ENCODE measurements around the gene OSTF1.

The OSTF1 gene

DNA sequence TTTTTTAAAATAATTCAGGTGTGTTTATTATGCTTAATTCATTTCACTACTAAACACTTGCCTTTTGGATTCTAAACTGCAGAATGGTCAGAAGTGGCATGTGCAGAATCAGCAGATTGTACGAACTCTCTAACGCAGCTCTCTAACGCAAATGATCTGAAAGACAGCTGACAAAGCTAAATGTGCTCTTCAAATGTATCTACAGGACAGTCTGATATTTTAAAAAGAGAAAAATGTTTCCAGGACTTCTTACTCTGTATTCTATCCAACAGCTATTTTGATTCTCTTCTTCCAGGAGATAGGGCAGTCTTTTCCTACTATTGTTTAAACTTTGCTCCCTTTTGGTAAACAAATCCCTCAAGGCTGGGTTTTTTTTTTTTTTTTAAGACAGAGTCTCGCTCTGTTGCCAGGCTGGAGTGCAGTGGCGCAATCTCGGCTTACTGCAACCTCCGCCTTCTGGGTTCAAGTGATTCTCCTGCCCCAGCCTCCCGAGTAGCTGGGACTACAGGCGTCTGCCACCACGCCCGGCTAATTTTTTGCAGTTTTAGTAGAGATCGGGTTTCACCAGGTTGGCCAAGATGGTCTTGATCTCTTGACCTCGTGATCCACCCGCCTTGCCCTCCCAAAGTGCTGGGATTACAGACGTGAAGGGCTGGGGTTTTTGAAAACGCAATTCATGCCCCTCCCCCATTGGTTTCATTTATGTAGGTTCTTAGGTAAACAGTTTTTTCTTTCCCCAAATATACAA is 1.6 kb upstream of the OSTF1 start:
- peak; percentile 53 for DNase-seq

DNA sequence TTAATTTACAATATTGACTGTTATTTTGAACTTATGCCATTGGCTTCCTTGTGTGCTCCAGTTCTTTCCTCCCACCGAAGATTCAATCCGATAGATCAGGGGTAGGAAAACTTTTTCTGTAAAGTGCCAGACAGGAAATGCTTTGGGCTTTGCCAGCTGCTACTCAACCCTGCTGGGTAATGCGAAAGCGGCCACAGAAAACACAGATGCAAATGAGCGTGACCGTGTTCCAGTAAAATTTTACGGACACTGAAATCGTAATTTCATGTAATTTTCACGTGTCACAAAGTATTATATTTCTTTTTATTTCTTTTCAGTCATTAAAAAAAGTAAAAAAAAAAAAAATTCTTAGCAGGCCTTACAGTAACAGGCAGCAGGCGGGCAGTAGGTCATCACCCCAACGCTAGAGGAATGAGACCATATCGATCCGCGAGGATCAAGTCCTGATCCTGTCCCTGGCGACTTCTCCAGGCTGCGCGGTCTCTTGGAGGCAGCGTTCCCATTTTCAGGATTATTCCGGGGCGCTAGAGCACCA is 958 bp upstream of the OSTF1 start:
- peak; percentile 58 for DNase-seq

- peak; percentile 63 for DNase-seq
Measured at GRCh38 chr9:75088646-75089372, 495 bp downstream of the OSTF1 start.

- DNase-seq, result no peak
Measured at GRCh38 chr9:75089373-75089766, 1.1 kb downstream of the OSTF1 start.

DNA sequence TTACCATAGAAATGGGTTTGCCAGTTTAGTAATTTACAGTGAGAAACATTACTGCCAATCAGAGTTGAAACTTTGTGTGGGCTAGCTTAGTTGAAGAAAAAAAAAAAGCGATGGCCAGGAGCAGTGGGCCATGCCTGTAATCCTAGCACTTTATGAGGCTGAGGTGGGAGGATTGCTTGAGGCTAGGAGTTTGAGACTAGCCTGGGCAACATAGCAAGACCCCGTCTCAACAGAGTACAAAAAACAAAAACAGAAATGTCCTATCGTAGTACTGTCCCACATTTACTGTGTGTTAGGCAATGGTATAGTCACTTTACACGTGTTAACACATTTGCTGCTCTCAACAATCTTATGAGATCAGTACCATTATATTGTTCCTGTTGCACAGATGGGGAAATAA is 2.3 kb downstream of the OSTF1 start:
- no peak for DNase-seq

DNA sequence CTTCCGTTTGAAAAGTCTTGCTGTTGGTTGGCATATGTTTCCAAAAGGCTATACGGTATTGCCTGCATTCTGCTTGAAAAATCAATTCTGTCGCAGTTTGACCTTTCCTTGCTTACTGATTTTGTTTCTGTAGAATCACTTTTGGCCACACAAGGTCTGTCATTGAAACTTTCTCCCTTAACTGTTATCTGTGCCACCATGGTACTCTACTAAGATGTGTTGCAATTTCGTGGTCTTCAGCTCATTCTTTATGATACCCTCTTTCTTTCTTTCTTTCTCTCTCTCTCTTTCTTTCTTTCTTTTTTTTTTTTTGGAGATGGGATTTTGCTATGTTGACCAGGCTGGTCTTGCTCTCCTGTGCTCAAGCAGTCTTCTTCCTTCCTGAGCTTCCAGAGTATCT is 4.5 kb downstream of the OSTF1 start:
- no peak for DNase-seq

DNA sequence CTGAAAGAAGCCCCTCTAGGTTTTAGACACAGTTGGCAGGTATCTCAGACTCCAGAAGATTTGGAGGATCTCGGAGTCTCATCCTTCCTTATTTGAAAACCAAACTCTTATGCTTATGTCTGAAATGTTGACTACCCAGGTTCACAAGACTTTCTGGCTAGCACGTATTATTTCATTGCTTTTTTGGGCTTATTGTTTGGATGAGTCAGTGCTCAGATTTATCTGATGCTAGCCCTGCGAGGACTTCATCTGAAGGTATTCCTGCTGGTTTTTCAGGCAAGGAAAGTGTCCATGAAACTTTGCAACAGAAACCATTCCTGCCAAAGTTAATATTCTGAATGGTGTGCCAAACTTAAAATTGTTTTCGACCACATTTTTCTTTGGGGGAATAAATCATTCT is 8.5 kb downstream of the OSTF1 start:
- no peak for DNase-seq

GRCh38 chr9:75101004-75101588 is 12.8 kb downstream of the OSTF1 start:
- DNase-seq, result no peak

DNA sequence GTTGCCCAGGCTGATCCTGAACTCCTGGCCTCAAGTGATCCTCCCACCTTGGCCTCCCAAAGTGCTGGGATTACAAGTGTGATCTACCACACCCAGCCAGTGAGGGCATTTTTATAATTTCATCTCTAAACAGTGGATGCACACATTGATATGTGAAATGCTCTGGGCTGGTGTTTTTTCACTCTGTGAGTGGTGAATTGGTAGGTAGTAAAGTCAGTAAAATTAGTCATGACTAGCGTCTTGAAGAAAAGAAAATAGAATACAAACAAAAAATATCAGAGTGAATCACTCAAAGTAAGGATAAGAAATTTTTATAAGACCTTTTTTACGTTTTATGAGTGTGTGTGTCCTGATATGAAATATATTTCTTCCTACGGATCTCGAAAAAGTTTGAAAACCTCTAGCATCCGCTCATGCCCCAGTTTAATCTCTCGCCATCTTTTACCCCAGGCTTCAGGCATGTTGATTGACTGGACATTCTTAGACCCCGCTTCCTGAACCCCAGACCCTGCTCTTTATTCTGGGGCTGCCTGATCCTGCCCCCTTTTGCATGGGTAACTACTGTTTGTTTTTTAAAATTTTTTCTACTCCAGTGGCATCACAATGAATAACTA is 14.0 kb downstream of the OSTF1 start:
- no peak for DNase-seq

- DNase-seq, result no peak
Measured at GRCh38 chr9:75104607-75105006, 16.3 kb downstream of the OSTF1 start.

GRCh38 chr9:75105019-75105540 is 16.8 kb downstream of the OSTF1 start:
- no peak for DNase-seq

DNA sequence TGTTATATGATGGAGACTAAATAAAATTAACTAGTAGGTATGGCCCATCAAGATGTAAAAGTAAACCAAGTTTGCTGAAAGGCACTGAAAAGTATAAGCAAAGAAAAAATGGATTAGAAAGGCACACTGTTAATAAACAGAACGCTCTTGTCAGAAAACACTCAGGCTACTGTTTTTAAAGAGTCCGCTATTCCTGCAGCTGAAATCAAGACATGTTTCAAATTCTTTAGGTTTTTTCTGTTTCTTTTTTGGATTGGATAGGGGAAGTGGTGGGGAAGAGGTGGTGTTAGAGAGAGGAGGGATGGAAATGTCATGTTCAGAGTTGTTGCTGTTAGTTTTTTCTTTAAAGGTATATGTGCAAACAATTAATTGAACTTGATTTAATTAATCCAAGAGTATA is 17.5 kb downstream of the OSTF1 start:
- DNase-seq, result no peak

DNA sequence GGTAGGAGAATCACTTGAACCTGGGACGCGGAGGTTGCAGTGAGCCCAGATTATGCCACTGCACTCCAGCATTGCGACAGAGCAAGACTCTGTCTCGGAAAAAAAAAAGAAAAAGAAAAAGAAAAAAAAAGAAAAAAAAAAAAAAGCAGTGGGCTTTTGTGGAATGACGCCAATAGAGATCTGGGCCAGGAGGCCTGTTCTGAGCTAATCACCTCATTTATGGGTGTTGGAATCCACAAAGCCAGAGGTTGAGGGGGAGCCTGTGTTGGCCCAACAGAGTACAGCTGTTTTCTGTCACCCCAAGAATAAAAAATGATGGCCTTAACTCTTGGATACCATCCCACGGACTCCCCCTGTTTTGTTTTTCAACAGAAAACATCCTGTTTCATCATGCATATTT is 18.5 kb downstream of the OSTF1 start:
- DNase-seq, result no peak

DNA sequence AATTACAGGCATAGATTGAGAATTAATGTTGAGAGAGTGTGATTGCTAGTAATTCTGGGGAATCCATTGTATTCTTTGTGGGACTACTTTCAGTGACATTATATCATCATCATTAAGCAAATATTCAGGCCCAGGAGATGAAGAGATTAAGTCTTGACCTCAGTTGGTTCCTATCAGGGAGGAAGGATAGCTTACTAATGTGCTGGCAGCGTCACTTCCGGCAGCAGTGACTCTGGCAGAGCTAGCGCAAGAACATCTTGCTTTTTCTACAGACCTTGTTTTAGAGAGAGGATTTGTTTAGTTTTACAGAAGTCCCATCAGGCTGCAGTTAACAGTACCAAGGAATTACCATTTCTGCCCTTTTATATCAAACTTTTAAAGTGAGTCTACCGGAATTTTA is 20.3 kb downstream of the OSTF1 start:
- DNase-seq, result peak; percentile 1

- no peak for DNase-seq
Measured at GRCh38 chr9:75109210-75109839, 21.0 kb downstream of the OSTF1 start.

DNA sequence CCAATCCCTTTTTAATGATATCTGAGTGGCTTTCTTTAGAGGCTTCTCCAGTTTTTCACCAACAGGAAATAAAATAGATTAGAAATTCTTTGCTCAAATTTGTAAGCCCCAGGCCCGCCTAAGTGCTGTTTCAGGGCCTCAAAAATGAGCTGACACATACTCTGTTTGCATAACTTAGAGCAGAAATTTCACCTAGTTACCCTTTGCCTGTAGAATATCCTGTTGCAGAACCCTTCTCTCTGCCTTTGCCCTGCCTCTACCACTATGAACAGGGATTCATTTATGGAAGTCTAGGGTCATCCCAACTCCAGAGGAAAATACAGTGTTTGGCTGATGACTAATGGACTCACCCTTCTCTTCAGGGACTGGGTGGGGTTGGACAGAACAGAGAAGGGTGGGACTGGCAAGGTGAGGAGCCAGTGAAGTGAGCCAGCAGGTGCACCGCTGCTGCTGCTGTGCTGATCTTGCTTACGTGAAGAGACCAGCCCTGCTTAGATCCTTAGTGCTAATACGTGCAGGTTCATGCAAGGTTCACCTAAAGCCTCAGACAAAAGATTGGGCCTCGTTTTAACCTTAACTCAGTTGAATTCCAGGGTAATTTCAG is 22.8 kb downstream of the OSTF1 start:
- DNase-seq, result no peak

GRCh38 chr9:75112789-75113188 is 24.5 kb downstream of the OSTF1 start:
- DNase-seq, result no peak

DNA sequence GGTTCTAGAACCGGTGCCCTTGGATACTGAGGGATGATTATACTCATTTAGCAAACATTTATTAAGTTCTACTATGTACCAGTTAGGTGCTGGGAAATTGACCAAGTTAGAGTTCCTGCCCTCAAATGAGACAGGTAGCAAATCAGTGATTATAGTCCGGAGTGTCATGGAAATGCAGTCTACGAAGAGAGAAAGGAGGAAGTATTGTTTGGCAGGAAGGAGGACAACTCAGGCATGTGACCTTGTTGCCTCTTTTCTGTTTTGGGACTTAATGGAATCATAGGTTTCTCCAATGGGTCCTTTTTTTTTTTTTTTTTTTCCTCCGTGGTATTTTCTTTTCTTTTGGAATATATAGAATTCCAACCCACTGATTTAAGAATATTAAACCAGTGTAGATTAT is 28.0 kb downstream of the OSTF1 start:
- DNase-seq, result no peak

GRCh38 chr9:75117564-75117963 is 29.2 kb downstream of the OSTF1 start:
- no peak for DNase-seq

DNA sequence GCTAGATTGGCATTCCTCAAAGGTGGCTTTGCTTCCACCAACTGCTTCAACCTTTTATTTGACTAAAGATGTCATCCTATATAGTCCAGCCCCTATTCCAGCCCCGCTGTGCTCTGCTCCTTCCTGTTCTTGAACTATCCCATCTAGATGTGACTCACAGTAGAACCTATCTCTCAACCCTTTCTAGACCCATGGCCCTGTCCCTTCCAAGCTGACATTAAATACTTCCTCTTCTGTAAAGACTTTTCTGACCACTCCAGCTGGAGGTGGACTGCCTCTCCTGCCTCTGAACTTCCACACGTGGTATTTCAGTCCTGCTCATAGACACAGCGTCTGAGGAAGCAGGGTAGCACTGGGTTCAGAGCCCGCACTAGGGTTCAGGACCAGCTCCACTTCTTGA is 32.4 kb downstream of the OSTF1 start:
- peak; percentile 15 for DNase-seq

DNA sequence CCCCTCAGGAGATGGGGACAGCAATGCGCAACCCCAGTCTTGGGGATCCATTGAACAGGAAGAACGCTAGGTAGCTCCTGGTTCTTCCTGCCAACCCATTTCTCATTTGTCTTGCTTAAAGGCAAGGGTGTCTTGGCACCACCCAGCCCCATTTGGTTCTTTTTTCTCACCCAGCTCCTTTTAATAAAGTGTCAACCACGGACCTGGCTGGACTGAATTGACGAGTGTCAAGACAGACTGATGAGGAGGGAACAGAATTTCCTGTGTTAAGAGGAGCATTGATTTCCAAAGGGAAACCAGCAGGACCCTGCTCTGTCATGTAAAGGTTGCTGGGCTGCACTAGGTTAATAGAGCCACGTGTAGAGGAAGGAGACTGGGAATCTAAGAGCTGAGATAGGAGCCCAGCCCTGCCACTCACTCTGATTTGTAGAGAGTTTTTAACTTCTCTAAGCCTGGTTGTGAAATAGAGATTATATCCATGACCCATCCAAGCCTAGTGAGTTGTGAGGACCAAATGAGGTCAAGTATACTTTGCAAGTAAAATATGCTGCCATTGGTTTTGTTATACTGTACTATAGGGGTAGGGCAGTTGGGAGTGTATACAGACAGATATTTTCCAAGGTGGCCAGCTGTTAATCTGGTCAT is 33.7 kb downstream of the OSTF1 start:
- no peak for DNase-seq

DNA sequence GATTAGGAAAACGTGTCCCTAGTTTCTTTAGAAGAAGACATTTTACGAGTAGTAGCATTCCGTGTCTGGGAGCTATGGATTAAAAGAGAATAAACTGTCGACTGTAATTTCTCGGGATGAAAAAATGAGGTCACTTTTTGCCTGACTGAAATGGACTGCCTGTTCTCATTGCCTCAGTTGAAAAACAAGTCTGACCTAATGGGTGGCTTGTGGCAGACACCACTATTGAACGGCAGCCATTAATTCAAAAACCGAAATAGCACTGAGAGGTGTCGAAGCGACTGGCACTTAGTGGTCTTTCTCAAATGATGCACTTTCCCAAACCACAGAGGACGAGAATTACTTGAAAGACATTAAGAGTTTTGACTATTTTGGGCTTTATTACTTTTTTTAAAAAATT is 35.4 kb downstream of the OSTF1 start:
- no peak for DNase-seq
